ENCODE measurements around the gene POU4F3.

The POU4F3 gene

DNA sequence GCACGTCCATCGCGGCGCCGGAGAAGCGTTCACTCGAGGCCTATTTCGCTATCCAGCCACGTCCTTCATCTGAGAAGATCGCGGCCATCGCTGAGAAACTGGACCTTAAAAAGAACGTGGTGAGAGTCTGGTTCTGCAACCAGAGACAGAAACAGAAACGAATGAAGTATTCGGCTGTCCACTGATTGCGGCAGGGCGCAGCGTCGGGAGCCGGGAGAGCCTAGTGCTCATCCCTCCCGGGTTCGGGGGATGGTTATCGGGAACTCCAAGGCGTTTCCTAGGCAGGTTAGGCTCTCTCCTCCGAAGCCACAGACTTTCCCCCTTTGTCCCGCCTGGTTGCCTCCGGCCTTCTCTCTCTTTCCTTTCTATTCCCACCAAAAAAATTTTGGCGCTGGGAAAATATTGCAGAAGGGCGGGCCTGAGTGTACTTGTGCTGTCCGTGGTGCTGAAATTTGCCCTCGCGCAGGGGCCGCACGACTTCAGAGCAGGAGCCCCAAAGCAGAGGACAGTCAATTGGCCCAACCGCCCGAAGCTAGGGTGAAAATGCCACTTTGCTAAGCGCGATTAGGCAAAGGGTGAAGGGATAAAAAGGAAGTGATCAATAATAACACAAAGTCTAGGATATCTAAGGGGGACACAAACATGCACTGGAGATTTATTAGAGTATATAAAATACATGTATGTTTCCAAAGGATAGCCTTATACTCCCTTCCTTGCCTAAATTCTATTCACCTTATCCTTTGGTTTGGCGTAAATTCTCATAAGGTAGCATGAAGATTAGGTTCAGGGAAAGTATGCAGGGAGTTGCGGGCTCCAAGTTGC, 1.8 kb downstream of the POU4F3 start:
- DNase-seq (ENCODE audit: low spot score), result peak; percentile 41

DNA sequence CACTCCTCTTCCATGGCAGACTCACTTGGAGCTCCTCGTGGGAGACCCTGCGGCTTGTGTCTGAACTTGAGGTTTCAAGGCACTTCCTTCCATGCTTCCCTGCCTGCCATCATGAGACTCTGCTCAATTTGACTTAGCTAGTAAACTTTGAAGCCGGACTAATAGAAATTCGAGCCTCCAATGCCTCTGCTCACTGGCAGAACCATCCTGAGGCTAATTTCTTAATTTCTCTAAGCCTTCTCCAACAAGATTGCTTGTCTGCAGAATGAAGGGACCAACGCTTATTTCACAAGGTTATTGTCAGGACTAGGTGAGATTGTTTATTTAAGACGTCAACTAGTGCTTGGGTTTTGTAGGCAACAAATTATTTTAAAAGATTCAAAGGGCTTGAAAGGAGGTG, 3.2 kb downstream of the POU4F3 start:
- DNase-seq (ENCODE audit: low spot score), result no peak

DNA sequence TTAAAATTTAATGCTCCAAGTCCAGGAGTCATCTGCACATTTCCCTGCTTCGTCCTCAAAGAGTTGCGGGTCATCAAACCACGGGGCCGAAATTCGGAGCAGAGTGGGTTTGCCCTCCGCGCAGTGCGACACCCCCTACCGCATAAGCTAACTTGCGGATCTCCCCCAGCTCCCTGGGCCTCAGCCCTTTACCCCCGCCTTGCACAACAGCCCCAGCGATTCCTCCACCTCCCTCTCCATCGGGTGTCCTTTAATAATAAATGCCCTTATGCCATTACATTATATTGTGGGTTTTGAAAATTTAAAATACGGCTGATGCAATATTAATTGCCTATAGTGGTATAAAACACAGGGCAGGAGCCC, 3.9 kb downstream of the POU4F3 start:
- DNase-seq (ENCODE audit: low spot score), result no peak

GRCh38 chr5:146342882-146343865, 4.5 kb downstream of the POU4F3 start:
- DNase-seq (ENCODE audit: low spot score), result no peak

- no peak for DNase-seq (ENCODE audit: low spot score)
Measured at GRCh38 chr5:146344155-146345118, 5.8 kb downstream of the POU4F3 start.

- no peak for DNase-seq (ENCODE audit: low spot score)
Measured at GRCh38 chr5:146345240-146345577, 6.6 kb downstream of the POU4F3 start.

DNA sequence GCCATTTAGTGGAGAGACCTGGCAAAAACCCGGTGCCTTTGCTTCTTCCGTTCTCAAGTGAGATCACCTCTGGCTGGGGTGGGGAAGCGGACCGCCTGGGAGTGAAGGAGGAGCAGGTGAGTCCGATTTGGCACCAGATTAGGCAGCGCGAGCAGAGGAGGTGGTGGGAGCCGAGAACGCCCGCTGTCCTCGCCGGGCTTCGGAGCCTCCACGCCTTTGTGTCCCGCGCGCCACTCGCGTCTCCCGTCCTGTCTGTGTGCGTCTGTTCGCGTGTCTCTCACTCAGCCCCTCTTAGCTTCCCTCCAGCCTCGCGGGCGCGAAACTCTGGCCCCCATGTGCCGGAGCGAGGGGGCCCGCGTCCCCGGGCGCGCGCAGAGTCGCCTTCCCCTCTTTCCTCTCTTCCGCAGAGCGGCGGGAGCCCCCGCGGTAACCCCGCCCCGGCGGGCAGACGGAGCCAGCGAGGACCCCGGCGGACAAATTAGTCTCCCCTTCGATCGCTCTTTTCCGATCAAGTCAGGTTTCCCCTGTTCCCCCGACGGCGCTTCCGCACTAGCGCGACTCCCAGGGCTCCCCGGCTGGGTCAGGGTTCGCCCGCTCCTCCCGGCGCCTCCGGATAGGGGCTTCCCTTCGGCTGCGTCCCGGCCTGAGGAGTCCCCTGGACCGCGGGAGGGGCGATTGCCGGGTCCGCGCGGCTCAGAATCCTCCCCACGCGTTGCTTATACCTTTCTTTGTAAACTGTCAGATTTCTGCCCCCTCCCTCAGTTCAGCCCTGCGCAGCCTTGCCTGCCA, 7.1 kb downstream of the POU4F3 start:
- DNase-seq (ENCODE audit: low spot score), result no peak

DNA sequence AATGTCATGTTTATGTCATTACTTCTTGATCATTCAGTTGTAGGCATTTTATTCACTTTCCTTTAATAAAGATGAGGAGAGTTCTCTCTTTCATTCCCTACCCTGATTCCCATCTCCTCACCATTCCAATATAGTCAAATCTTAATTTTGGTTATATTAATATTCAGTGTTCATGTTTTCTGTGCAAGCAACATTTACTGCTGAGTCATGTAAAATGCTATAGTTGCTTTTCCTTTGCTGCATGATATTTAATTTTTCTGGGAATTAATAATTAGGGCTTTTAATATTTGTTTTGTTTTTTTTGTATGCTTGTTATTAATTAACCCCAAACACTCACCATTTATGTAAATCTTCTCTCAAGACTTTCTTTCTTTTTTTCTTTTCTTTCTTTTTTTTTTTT, 18.5 kb downstream of the POU4F3 start:
- no peak for DNase-seq (ENCODE audit: low spot score)

- DNase-seq (ENCODE audit: low spot score), result no peak
Measured at GRCh38 chr5:146359836-146360235, 21.2 kb downstream of the POU4F3 start.

DNA sequence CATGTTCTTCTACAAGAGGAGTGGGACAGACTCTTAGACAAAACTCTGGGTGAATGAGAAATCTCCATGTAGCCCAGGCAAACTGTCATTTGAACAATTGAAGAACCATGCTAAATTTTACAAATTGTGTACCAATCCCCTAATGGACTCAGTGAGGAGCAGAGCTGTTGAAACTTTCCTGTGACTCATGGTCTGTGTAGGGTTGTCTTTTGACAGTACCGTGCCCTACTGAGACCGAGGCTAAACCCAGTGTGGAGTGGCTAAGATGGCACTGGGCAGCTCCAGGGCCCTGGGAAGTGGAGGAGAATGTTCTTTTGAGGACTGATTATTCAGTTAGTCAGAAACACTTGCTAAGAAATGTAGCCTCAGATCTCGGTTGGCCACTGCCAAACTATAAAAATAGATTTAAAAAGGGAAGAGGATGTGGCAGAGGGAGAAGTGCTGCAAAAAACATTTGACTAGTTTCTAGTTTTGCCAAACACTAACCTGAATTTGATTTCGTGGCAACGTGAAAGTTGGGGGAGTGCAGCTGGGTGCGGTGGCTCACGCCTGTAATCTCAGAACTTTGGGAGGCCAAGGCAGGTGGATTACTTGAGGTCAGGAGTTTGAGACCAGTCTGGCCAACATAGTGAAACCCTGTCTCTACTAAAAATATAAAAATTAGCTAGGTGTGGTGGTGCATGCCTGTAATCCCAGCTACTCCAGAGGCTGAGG, 24.7 kb downstream of the POU4F3 start:
- no peak for DNase-seq (ENCODE audit: low spot score)

DNA sequence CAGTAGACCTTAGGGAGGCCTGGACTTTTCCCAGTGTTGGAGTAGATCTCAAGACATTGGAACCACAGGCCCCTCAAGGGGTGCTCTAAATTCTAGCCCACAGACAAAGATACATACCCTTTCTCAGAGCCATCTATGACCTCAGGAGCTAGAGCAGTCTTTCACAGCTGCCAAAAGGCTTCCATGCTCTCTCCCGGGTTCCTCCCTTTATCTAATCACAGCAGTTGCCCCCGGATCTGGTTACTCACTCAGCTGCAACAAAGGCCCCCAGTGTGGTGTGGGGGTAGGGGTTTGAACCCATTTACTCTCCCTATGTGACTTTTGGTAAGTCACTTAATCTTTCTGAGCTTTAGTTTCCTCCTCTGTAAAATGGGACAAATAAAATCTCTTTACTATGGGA, 27.0 kb downstream of the POU4F3 start:
- DNase-seq (ENCODE audit: low spot score), result no peak

DNA sequence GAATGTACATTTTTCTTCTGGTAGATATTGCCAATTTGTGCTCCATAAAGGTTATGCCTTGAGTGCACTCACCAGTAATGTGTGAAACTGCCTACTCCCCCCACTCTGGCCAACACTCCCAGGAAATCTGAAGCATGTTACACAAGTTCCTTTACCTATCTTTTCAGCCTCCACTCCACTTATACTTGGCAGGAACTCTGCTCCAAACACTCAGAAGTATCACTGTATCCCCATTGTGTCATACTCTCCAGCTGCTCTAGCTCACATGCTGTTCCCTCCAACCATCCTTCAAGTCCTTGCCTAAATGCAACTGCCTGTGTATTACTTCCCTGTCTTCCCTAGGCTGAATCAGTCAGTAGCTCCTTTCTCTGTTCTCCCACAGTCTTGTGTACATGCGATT, 28.3 kb downstream of the POU4F3 start:
- no peak for DNase-seq (ENCODE audit: low spot score)

GRCh38 chr5:146368137-146368536, 29.5 kb downstream of the POU4F3 start:
- DNase-seq (ENCODE audit: low spot score), result peak; percentile 15

GRCh38 chr5:146369691-146370090, 31.1 kb downstream of the POU4F3 start:
- no peak for DNase-seq (ENCODE audit: low spot score)

- no peak for DNase-seq (ENCODE audit: low spot score)
Measured at GRCh38 chr5:146376821-146377220, 38.2 kb downstream of the POU4F3 start.

- DNase-seq (ENCODE audit: low spot score), result no peak
Measured at GRCh38 chr5:146378986-146379385, 40.3 kb downstream of the POU4F3 start.

GRCh38 chr5:146380714-146381113, 42.1 kb downstream of the POU4F3 start:
- DNase-seq (ENCODE audit: low spot score), result no peak

DNA sequence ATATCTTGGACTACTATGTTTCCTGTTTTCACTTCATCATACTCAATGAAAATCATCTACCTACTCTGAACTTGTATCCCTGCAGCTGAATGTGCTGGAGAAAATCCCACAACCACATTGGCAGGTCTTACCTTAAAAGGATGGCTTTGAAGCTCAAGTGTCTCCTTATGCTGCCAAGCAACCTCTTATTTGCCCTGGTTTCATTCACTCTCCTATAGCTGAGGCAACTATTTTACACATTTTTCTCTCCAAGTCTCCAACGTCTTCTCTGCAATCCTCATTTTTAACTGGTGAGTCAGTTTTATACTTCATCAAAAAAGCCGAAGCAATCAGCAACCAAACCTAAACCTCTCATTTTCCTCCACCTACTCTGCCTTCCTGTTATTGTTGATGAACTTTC, 49.7 kb downstream of the POU4F3 start:
- DNase-seq (ENCODE audit: low spot score), result no peak

DNA sequence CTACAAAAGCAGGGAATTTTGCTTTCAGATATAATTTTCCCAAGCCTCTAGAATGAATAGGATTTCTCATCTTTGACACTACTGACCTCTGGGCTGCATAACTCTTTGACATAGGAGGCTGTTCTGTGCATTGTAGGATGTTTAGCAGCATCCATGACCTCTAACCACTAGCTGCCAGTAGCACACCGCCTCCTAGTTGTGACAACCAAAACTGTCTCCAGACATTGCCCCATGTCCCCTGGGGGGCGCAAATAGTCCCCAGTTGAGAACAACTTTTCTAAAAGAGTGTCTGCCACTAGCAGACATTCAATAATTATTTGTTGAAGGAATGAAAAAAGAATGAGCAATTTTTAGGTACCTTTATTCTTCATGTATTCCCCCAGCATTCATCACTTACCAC, 51.8 kb downstream of the POU4F3 start:
- no peak for DNase-seq (ENCODE audit: low spot score)
